Urothelium cell line (cell line): ENCODE data around the gene TIMM23.
"Not testable (repeated sequence)": the region's sequence is repeated elsewhere in the genome, so short reads cannot be mapped to it uniquely, and the experiment has no call there.

Source experiments
- DNase-seq: peaks from one replicate; pipeline ENCODE4 v3.0.0; 2011; ENCODE audit warnings: low spot score, mixed read lengths
- FAIRE-seq: peaks from 2 replicates; lab custom pipeline; 2011; peaks lifted over from hg19 to GRCh38; lab: Jason Lieb, UNC

Gene TIMM23

DNA sequence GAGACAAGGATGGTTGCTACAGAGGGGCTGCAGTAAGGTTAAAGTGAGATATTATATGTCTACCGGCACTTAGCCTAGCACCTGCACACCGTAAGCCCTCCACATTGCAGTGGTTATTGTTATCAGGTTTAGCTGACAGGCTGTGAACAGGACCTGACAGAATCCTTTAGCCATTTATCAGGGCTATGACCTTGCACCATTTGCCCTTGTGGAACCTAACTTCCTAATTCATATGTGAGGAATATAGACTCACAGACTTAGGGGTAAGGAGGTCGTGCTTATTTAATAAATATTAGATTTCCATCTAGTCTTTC, 48.0 kb downstream of the TIMM23 start:
- DNase-seq (no peak), FAIRE-seq (no peak)

DNA sequence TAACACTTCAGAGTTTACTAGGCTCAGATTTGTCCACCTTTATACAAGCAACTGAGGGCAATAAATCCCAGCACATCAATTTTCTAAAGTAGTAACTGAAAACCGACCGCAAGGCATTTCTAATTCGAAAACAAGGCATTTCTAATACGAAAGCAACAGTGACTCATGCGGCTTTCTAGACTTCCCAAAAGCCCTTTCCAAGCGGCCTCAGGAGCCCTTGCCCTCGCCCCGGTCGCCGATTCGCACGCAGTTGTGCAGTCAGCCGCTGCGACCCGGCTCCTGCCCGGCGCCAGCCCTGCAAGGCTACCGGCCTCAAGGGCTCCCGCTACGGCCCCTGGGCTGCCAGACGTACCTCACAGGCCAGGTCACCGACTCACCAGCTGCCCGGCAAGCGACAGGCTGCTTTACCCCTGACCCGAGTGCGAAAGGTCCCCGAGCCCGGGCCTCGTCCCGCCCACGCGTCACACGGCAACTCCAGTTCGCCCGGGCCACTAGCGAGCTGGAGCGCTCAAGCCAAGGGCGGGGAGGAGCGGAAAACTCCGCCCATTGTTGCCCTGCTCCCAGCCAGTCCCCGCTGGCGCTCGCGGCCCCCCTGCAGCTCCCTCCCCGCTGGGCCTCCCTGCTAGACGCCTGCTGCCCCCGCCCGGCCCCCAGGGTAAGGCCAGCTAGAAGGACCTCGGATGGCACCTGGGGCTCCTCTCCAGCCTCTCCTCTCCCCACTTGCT, 50.9 kb downstream of the TIMM23 start:
- no peak for FAIRE-seq
- DNase-seq: peak; percentile 97

DNA sequence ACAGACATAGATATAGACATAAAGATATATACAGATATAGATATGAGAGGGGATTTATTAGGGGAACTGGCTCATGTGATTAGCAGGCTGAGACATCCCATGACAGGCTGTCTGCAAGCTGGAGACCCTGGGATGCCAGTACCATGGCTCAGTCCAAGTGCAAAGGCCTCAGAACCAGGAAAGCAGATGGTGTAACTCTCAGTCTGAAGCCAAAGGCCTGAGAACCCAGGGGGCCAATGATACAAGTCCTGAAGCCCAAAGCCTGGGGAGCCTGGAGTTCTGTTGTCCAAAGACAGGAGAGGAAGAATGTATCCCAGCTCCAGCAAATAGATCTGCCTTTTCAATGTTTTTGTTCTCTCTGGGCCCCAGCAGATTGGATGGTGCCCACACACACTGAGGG, 52.7 kb downstream of the TIMM23 start:
- no peak for DNase-seq
- FAIRE-seq: no peak

DNA sequence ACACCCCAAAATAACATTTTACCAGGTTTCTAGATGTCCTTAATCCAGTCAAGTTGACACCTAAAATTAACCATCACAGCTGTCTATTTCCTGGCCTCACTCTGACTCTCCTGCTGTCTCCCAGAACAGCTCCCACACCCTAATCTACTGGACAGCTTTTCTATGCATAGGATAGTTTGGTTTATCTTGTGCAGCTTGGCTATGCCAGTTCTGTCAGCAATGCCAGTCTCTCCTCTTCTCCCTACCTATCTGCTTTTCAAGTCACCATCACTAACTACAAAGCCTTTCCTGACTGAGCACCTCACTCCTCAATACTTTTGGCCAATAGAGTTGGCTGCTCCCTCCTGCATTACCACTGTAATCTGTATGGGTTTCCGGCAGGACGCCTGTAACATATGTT, 53.1 kb downstream of the TIMM23 start:
- FAIRE-seq: no peak
- no peak for DNase-seq

DNA sequence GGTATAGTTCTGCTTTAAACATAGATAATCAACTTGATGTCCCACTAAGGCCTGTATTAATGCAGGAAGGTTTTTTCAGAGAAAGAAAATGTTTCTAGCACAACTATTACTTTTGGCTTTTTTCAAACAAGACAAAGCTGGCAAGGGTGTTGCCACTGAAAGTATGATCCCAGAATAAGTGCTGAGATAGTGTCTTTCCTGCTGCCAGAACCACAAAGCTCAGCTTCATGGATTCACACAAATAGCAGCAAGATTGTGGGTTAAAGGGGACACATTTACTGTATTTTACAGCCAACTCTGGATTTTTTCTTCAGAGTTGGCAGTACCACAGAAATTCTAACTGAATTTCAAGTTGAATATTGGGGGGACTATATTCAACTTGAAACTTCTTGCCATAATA, 53.8 kb downstream of the TIMM23 start:
- no peak for DNase-seq
- no peak for FAIRE-seq

DNA sequence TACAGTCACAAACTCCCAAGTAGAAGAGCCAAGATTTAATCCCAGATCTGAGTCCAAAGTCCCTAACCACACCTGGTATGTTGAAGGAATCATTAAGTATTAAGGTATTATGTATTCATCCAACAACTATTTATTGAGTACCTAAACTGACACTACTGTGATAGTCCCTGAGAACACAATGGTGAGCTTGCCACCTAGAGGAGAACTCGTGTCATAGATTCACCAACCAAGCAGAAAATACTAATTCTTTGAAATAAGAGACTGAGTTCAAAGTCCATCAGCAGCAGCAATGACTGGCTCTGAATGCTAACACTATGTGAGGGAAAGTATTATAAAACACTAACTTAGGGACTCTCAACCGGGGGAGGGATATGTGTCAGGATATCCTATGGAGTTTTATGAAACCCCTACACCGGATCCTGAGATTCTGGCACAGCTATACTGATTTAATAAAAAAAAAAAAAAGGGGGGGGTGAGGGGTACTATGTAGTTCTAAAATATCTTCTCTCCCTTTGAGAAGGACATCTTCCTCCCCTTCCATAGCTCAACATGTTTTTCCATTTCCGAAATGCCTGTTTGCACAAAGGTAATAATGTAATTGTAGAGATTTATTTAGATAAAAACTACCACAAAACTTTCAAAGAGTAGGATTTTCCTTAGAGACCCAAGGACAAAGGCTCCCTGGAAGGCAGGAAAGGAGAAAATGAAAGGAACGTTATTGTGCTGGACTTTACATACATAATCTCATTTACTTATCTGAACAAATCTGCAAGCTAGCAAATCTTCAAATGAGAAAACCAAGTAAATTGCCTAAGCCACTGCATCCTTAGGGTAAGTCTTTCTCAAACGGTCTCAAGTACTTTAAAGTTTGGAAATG, 56.5 kb downstream of the TIMM23 start:
- DNase-seq: peak; percentile 52
- no peak for FAIRE-seq

DNA sequence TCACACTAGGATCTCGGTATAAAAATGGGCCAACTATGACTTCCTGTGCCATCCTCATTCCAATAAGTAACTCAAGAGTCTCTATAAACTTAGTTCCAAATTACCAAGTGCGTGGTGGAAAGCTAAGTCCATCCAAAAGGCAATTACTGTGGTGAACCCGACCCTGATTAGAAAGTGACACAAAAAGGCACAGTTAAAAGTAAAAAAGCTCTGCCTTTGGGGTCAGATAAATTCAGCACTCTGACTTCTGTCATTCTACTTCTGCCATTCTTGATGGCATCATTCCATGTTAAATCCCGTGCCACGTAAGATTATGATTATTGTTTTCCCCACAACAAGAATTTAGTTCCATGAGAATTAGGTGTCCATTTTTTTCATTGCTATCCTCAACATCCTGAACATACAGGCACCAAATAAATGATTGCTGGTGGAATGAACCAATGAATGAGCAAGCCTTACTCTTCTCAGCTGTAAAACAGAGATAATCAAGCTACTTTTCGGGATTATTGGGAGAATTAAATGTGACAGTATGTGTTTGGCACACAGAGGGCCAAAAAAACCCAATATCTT, 57.3 kb downstream of the TIMM23 start:
- DNase-seq (no peak), FAIRE-seq (no peak)

DNA sequence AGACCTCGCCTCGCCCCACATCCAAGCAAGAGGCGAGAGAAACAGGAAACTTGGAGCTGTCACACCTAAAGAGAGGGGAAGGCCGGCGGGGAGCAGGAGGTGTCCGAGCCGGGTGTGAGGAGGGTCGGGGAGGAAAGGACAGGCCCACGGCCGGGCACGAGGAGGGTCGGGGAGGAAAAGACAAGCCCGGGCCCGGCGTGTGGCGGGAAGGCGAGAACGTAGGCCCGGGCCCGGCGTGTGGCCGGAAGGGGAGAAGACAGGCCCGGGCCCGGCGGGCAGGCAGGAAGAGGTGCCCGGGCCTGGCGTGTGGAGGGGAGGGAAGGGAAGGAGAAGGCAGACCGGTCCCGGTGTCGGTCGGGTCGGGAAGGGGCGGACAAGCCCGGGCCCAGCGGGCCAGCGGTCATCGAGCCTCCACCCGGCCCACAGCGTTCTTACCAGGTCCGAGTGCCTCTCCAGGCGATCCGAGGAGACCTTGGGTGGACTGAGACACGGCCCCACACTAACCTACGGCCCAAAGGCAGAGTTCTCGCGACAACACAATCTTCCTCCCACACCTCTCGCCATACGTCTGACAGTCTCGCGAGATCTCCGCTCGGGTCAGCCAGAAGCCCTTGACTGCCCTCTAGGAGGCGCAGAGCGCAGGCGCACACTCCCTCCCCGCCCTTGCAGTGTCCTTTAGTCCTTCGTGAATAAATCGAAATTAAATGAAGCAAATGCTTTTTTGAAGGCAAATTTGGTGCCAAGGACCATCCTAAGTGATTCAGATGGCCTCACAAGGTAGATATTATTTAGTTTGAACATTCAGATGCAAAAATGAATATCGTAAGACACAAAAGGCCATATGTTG, 58.0 kb downstream of the TIMM23 start, which contains the start of gene NCOA4:
Gene NCOA4, minus strand, starts transcription at position 533 of the 847 bp plus-strand sequence. CDS start 13,943 bp downstream, outside the sequence.
- DNase-seq (peak; percentile 99), FAIRE-seq (no peak)

DNA sequence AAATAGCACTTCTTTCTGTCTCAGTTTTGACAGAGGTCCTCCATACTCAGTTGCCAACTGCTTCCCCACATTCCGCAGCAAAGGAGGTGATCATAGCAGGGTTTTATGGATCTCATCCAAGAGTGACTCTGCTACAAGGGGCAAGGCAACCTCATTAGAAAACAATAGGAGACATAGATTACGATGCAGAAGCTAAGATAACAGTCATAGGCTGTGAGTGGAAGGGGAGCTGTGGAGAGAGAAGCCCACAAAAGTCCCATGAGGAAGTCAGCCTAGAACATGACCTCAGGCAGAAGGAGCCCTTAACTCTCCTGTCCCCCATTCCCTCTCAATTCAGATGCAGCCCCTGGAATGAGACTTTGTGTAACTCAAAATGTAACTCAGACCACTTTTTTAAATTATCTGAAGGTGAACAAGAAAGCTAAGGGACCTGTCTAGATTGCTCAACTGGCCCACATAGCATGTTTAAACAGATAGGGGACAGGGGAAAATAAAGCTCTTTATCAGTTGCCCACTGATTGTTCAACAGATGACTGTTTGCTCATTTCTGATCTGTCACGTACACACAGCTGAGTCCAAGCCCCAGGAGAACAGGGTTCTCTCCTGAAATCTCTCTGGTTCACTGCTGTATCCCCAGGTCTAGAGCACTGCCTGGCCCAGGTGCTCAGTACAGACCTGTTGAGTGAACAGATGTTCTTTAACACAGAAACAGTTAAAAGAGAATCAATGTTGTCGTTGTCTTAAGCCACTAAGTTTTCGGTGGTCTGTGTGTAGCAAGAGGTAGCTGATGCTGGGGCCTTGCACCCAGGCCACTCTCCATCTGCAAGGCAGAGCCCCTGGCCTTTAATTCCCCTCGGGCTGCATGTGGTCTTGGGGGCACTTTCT, 59.6 kb downstream of the TIMM23 start:
- no peak for FAIRE-seq

DNA sequence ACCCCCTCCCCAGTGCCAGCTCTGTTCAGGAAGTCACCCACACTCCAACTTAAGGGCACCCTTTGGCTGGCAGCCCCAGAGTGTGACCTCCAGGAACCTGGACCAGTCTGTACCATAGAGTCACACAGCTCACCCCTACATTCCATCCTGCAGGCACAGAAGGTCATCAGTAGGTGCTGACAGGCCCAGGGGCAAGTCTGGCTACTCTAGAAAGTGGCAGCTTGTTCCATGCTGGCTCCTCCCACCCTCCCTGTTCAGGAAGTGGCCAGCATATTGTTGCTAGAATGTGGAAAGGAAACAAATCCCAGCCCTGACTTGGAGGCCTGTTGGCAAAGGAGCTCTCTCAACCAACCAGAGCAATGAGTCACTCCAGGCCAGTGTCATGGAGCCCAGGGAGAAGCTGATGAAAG, 61.3 kb downstream of the TIMM23 start:
- DNase-seq (no peak), FAIRE-seq (no peak)

More for the DNA sequence above, 59.6 kb downstream of the TIMM23 start:
- no peak for DNase-seq

DNA sequence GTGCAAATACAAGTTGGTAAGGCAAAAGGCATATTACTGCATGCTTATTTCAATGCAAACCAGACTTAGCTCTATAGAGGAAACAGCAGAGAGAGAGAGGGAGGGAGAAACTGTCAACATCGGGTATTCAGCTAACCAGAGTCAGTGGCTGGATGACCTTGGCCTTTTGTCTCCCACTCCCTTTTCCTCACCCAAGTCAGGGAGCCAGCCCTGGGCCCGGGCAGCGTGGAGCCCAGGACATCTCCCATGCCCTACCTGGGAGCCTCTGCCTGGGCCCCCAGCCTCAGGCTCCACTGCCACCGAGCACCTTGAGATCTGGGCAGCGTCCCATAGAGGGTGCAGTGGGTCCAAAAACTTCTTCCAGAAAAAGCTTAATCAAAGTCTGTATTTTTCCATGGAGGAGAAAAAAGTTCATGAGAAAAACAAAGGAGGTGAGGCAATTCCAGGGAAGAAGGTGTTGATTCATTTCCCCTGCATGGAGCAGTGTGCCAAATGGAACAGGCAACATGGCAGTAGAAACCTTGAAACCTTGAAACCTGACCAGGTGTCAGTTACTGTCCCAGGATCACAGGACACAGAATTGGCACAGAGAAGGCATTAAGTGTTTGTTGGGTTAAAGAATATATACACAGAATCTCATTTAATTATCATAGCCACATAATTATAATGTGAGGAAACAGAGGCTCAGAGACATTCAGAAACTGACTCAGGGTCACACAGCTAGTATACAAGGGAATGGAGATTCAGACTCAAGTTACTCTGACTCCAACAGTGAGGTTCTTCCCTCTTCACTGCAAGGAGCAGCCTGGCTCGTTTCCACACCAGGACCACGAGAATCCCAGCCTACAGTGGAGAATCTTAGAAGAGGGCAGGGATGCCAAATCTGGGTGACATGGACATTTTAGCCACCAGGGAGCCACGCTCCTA, 63.9 kb downstream of the TIMM23 start:
- DNase-seq (no peak), FAIRE-seq (no peak)

DNA sequence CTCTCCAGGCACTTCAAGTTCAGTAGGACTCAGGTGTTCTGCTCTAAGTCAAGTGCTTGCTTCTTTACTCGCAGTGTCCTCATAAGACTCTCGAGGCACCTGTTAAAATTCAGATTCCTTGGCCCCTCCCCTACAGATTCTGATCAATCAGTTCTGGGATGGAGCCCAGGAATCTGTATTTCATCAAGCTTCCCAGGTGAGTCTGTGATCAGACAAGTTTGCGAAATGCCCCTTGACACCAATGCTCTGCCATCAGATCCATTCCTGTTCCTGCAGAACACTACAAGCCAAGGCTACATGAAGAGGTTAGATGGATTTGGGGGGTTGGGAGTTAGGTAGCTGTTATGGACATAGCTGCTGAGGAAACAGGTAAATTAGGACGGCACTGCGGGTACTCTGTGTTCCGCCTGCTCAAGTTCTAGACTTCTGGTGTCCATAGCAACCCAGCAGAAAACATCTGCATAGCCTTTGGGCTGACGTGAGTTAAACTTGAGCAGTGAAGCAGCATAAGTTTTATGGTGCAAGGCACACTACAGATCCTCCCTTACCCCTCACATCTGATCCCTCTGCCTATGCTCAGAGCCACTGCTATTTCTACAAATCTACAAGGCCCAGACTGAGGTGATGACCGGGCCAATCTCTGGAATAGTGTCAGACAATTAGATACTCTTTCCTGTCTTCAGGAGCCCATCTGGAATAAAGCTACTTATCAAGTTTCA, 65.0 kb downstream of the TIMM23 start:
- no peak for DNase-seq
- FAIRE-seq: no peak

DNA sequence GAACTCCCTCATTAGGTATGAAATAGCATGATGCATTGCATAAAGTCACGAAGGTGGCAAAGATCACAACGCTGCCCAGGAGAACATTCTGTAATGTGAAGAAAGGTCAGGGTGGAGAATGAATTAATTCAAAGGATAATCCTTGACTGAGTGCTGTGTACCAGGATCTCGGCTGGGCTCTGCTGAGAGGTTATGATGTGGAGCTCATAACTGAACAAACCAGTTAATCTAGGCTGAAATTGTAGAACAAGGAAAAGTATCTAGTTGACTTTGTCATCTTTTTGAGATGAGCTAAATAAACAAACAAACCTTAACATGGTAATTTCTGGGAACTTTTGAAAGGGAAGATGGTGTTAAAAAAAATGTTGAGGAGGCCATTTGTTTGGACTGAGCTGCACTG, 67.7 kb downstream of the TIMM23 start:
- FAIRE-seq (no peak), DNase-seq (no peak)

DNA sequence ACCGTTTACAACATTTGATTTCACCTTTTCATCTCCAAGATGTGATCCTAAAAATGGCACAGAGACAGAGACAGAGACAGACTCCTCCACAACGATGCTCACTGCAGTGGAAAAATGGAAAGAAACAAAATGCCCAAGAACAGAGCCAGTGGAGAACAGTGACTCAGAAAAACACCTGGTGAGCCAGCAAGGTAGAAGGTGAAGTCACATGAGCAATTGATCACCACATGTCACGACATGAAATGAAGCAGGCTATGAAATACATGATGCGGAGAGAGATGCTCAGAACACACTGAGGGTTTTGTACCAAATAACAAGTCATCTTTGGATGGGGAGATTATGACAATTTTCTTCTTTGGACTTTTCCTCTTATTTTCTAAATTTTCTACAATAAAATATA, 70.2 kb downstream of the TIMM23 start:
- DNase-seq: no peak
- FAIRE-seq: no peak

DNA sequence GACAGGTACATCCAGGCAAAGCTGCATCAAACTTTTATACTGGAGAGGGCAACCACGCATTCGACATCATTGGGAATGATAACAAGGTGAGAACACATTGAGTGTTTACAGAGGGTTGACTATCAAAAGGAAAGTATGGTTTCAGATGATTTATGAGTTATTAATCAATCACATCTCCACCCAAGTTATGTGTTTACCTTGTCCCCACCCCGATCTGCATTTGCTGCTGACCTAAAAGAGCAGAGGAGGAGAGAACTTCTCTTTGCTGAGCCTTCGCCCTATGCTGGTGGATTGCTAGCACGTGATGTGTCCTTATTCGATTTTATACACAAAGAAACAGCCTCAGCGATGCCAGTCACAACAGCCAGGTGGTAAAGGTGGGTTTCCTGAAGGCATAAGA, 74.0 kb downstream of the TIMM23 start, which contains the start of gene MSMB:
Gene MSMB, minus strand, starts transcription at position 9 of the 400 bp plus-strand sequence. CDS start 32 bp downstream, outside the sequence.
- DNase-seq (no peak), FAIRE-seq (no peak)

DNA sequence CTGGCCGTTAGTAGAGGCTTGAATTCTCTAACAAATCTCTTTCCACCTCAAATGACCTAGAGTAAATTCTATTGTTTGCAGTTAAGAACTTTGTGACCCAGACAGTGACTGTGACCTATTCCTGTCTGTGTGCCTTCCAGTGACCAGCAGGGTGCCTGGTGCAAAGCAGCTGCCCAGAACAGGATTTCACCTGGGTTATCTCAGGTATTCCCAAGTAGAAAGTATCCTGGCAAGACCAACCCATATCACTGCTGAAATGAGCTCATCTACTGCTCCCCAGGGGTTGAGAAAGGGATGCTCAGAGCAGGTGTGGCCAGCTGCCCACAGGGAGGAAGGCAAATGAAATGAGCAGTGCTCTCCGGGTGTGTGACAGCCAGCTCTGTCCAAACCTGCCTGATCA, 75.9 kb downstream of the TIMM23 start:
- no peak for FAIRE-seq
- no peak for DNase-seq

DNA sequence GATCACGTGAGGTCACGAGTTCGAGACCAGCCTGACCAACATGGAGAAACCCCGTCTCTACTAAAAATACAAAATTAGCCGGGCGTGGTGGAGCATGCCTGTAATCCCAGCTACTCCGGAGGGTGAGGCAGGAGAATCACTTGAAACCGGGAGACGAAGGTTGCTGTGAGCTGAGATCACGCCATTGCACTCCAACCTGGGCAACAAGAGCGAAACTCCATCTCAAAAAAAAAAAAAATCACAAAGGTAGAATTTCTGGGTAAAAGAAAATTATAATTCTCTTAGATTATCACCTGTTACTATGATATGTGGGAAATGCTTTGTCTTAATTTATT, 77.2 kb downstream of the TIMM23 start:
- FAIRE-seq, DNase-seq: not testable (repeated sequence)

DNA sequence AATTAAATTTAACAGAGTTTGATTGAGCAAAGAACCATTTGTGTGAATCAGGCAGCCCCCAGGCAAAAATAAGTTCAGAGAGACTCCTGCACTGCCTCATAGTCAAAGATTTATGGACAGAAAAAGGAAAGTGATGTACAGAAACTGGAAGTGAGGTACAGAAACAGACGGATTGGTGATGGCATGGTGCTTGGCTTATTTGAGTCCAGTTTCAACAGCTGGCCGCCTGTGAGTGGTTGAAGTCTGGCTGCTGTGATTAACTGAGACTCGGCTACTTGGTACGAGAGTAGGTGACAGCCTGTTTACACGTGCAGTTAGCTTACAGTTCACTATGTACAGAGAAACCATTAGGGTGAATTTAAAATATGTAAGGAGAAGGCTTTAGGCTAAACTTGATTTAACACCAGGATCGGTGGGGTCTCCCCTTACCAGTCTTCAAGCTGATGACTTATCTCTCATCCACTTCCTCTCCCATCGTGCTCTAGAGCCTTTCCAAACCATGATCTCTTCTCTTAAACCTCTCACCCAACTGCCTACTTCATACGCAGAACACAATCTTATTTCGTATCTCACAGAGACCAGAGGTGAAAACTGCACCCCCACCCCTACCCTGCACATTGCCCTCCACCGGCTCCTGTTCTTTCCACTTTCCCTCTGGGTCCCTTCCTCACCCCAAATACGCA, 78.8 kb downstream of the TIMM23 start:
- DNase-seq (no peak), FAIRE-seq (no peak)
